Measurements from ENCODE around the gene TYW3. TPM values are rescaled to one million over a fixed set of nuclear protein-coding genes. Genes with fewer than 3 reads are reported as not detected.

Gene TYW3
- total RNA-seq, 1 donor from 2014 or later: 0.13 TPM

DNA sequence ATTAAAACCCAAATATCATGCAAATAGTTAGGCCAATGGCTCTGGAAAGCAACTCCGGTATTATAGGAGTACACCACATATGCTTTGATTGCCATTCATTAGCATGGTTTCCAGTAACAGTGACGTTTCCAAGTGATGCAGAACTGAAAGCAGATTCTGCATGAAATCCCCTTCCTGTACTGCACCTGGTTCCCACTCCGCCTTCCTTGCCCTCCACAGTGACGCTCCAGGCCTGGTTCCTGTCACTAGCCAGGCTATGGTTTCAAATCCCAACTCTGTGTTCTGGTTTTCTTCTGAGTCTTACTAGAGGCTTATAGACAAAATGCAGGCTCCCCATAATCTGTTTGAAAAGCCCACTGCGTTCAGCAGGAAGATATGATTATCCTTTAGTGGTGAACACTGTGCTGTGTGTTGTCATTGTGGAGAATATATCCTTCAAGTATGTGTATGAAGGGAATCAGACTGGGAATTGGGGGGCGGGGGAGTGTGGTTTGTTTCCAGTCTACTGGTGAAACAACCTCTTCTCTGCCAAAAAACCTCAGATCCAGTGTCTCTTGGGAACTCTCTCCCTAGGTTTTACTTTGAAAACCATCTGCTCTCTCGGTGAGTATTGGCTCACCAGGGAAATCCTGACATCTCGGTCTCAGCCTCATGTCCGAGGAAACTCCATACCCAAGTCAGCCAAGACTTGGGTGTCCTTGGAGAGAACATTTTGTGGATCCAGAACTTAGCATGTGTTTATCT lies 78.7 kb downstream of the TYW3 start:
- Mint-ChIP-seq H3K27me3 (ENCODE audit: insufficient read depth, low read depth) (no peaks in the 10 kb centered on the region), H3K27ac (no peak overlapping the region), H3K36me3 (no peaks in the 10 kb centered on the region), H3K4me1 (no peaks in the 10 kb centered on the region), H3K4me3 (no peak overlapping the region), H3K9me3 (no peaks in the 10 kb centered on the region)
- Histone ChIP-seq H3K9me3 (ENCODE audit: low read depth) (no peaks in the 10 kb centered on the region), H3F3A (ENCODE audit: low read depth) (peaks cover 11% of the 10 kb centered on the region), H3K4me2 (no peak overlapping the region), H3K4me1 (no peaks in the 10 kb centered on the region), H3K27me3 (no peaks in the 10 kb centered on the region), H3K36me3 (no peaks in the 10 kb centered on the region), H3K27ac (no peak overlapping the region), H3K79me2 (ENCODE audit: low read depth) (no peaks in the 10 kb centered on the region), H3K9ac (no peak overlapping the region), H3K4me3 (no peak overlapping the region), H4K20me1 (ENCODE audit: low read depth) (no peaks in the 10 kb centered on the region), H2AFZ (replicated peaks) (no peak overlapping the region)
- no peak for DNase-seq (ENCODE audit: low spot score)
- TF ChIP-seq CTCF (IDR thresholded peaks at IDR 0.05) (no peak), EZH2phosphoT487 (IDR thresholded peaks at IDR 0.05) (no peak), EZH2 (IDR thresholded peaks at IDR 0.05) (no peak)

- H3K4me1 ChIP-seq: no peaks in the 10 kb centered on the region
- TF ChIP-seq EZH2 (IDR thresholded peaks at IDR 0.05) (no peak), EZH2phosphoT487 (IDR thresholded peaks at IDR 0.05) (no peak), CTCF (IDR thresholded peaks at IDR 0.05) (no peak)
- H3K4me3 ChIP-seq: no peak overlapping the region
- Mint-ChIP-seq H3K9me3 (no peaks in the 10 kb centered on the region), H3K36me3 (no peaks in the 10 kb centered on the region), H3K4me1 (no peaks in the 10 kb centered on the region), H3K27ac (no peak overlapping the region), H3K27me3 (ENCODE audit: insufficient read depth, low read depth) (no peaks in the 10 kb centered on the region), H3K4me3 (no peak overlapping the region)
- H4K20me1 ChIP-seq (ENCODE audit: low read depth): no peaks in the 10 kb centered on the region
- no peaks in the 10 kb centered on the region for H3K9me3 ChIP-seq (ENCODE audit: low read depth)
- H3K9ac ChIP-seq: no peak overlapping the region
- no peaks in the 10 kb centered on the region for H3K27me3 ChIP-seq
- no peak overlapping the region for H3K4me2 ChIP-seq
- H3K27ac ChIP-seq: no peak overlapping the region
- H3K36me3 ChIP-seq: no peaks in the 10 kb centered on the region
- H3K79me2 ChIP-seq (ENCODE audit: low read depth): no peaks in the 10 kb centered on the region
- no peak overlapping the region for H2AFZ ChIP-seq (replicated peaks)
- DNase-seq (ENCODE audit: low spot score): no peak
- H3F3A ChIP-seq (ENCODE audit: low read depth): peaks cover 11% of the 10 kb centered on the region
These were observed 79.2 kb downstream of the TYW3 start for GRCh38 chr1:74812180-74812541.

Other genes starting within 250 kb of the TYW3 start
- not detected in 2 replicates for gene LRRC53, start 220.5 kb upstream of the TYW3 start, total RNA-seq (ENCODE audit: low replicate concordance)
- gene ERICH3, start 59.4 kb upstream of the TYW3 start, total RNA-seq (ENCODE audit: low replicate concordance): 0.03 TPM in 1 of 2 replicates, not detected in the other
- gene CRYZ, start 102 bp upstream of the TYW3 start, total RNA-seq (ENCODE audit: low replicate concordance): not detected in 2 replicates